Peyer's patch (tissue), 4 donors: ENCODE measurements around the gene SMIM38. TPM values are rescaled to one million over a fixed set of nuclear protein-coding genes. Genes with fewer than 3 reads are reported as not detected.

Experiments
- DNase-seq, 3 donors: peaks; one replicate each; pipeline ENCODE4 v3.0.0-alpha.2; 2017 to 2019
- H3K27ac ChIP-seq, 4 donors: fragments of 200-600 bp; sonication (generic); one replicate each; pipeline ENCODE4 v1.5.1; 2016 to 2019
- H3K27me3 ChIP-seq, 2 donors: fragments of 200-600 bp; sonication (generic); one replicate each; pipeline ENCODE4 v1.5.1; 2019
- H3K36me3 ChIP-seq, 3 donors: fragments of 200-600 bp; sonication (generic); one replicate each; pipeline ENCODE4 v1.5.1; 2016 to 2019
- H3K4me1 ChIP-seq, 4 donors: fragments of 200-600 bp; sonication (generic); one replicate each; pipeline ENCODE4 v1.5.1; 2016 to 2019
- H3K4me3 ChIP-seq, 4 donors: fragments of 200-600 bp; sonication (generic); 1 replicate in 3 of 4; 2 replicates in 1 of 4; pipeline ENCODE4 v1.5.1; 2016 to 2019; ENCODE audit warnings: mild to moderate bottlenecking in 1 of 4
- H3K9me3 ChIP-seq, 4 donors: fragments of 200-600 bp; sonication (generic); one replicate each; pipeline ENCODE4 v1.5.1; 2016 to 2019; ENCODE audit warnings: mild to moderate bottlenecking in 1 of 4
- CTCF ChIP-seq, 6 experiments: fragments of 450-650 bp in 4 of 6; fragments of 200-600 bp in 2 of 6; sonication (generic) in 1 of 6; IDR thresholded peaks; one replicate each; pipeline ENCODE4 v1.5.1; 2017 to 2019; ENCODE audit warnings: antibody characterized with exemption in 6 of 6, mild to moderate bottlenecking in 3 of 6, moderate library complexity in 1 of 6
- POLR2A ChIP-seq, 2 donors: fragments of 450-650 bp; IDR thresholded peaks; one replicate each; pipeline ENCODE4 v1.5.1; 2017; ENCODE audit warnings: antibody characterized with exemption in 2 of 2, mild to moderate bottlenecking in 2 of 2, moderate library complexity in 2 of 2
- total RNA-seq, 4 donors: library from RNA; depleted of rRNA; stranded (reverse); fragments of >200 nt; gene quantifications; one replicate each; pipeline ENCODE4 v1.1.0, GENCODE V29; 2016

Gene SMIM38
- total RNA-seq, 4 donors from 2014 or later = 0.95 to 2.8 TPM; not detected in 2

- H3K27ac ChIP-seq = no peak overlapping the region
- no peak for TF ChIP-seq POLR2A (IDR thresholded peaks at IDR 0.05)
- no peak for TF ChIP-seq CTCF (IDR thresholded peaks at IDR 0.05)
- H3K27me3 ChIP-seq = no peaks in the 10 kb centered on the region
- no peak overlapping the region for H3K4me3 ChIP-seq
- H3K4me1 ChIP-seq = peaks cover 0 to 9% (median 0%) of the 10 kb centered on the region in 4 donors
- no peaks in the 10 kb centered on the region for H3K36me3 ChIP-seq
- H3K9me3 ChIP-seq = no peaks in the 10 kb centered on the region
- DNase-seq = no peak
These were observed 3.6 kb downstream of the SMIM38 start for GRCh38 chr11:69159150-69159852.

- DNase-seq = peak in 1 of 3 donors; percentile 28
- Histone ChIP-seq H3K36me3 (no peaks in the 10 kb centered on the region), H3K27ac (no peak overlapping the region), H3K27me3 (no peaks in the 10 kb centered on the region), H3K9me3 (no peaks in the 10 kb centered on the region), H3K4me3 (no peak overlapping the region), H3K4me1 (peaks cover 0 to 9% (median 0%) of the 10 kb centered on the region in 4 donors)
- TF ChIP-seq CTCF (IDR thresholded peaks at IDR 0.05) (no peak), POLR2A (IDR thresholded peaks at IDR 0.05) (no peak)
These were observed 4.8 kb downstream of the SMIM38 start for GRCh38 chr11:69160296-69161116.

GRCh38 chr11:69161117-69161407, 5.3 kb downstream of the SMIM38 start:
- Histone ChIP-seq H3K27me3 (no peaks in the 10 kb centered on the region), H3K27ac (no peak overlapping the region), H3K9me3 (no peaks in the 10 kb centered on the region), H3K4me3 (no peak overlapping the region), H3K36me3 (no peaks in the 10 kb centered on the region), H3K4me1 (peaks cover 0 to 10% (median 0%) of the 10 kb centered on the region in 4 donors)
- TF ChIP-seq CTCF (IDR thresholded peaks at IDR 0.05) (no peak), POLR2A (IDR thresholded peaks at IDR 0.05) (no peak)
- no peak for DNase-seq

GRCh38 chr11:69162505-69162904, 6.8 kb downstream of the SMIM38 start:
- peaks cover 0 to 10% (median 0%) of the 10 kb centered on the region in 4 donors for H3K4me1 ChIP-seq
- H3K4me3 ChIP-seq = no peak overlapping the region
- H3K36me3 ChIP-seq = no peaks in the 10 kb centered on the region
- TF ChIP-seq POLR2A (IDR thresholded peaks at IDR 0.05) = no peak
- TF ChIP-seq CTCF (IDR thresholded peaks at IDR 0.05) = no peak
- no peaks in the 10 kb centered on the region for H3K9me3 ChIP-seq
- H3K27ac ChIP-seq = no peak overlapping the region
- no peaks in the 10 kb centered on the region for H3K27me3 ChIP-seq
- DNase-seq = no peak

GRCh38 chr11:69163842-69164241, 8.1 kb downstream of the SMIM38 start:
- no peaks in the 10 kb centered on the region for H3K27me3 ChIP-seq
- peaks cover 0 to 10% (median 0%) of the 10 kb centered on the region in 4 donors for H3K4me1 ChIP-seq
- no peaks in the 10 kb centered on the region for H3K36me3 ChIP-seq
- H3K4me3 ChIP-seq = no peak overlapping the region
- TF ChIP-seq CTCF (IDR thresholded peaks at IDR 0.05) (no peak), POLR2A (IDR thresholded peaks at IDR 0.05) (no peak)
- no peak for DNase-seq
- no peak overlapping the region for H3K27ac ChIP-seq
- H3K9me3 ChIP-seq = no peaks in the 10 kb centered on the region
